Measurements from ENCODE around the gene STK39. TPM values are rescaled to one million over a fixed set of nuclear protein-coding genes. Genes with fewer than 3 reads are reported as not detected.

Gene STK39
- total RNA-seq, 1 donor from 2014 or later: 33.4 TPM

DNA sequence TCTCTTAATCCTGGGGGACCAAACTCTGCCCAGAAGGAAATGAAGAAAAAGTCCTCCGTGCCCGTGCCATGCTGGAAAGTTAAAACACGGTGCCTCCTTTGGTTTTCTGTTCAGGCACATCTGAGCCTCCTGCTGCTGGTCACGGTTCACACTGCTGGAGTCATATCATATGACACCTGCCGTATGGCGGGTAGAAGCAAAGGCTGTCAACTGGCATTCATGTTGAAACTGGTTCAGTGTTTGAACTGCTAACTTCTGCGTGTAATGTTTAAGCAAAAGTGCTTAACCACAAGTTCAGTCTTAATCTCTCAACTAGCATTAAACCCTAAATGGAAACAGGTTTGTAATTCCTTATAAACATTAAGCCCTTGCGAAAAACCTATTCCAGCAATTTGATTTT, 3.1 kb downstream of the STK39 start:
- intact Hi-C loops (cut with micrococcal nuclease): loop anchor here (1.0 to 10.0 kb wide), 7 partner anchors 33 to 1420 kb away; partner anchors contain the start of gene PPIG

DNA sequence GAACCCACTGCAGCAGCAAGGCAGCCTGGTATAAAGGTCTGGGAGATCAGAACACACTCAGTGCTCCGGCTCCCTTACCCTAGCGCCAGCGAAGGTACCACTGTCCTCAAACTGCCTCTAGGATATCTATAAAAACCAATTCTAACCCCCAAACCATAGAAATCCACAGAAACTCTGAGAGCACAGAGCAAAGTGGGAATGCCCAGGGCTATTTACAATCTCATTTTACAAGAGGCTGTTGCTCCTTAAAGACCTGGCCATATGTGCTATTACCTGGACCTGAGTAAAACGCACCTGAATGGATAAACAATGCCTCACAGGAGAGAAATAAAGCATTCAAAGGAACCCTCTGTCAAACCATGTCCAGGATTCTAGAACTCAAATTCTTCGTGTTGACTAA, 4.3 kb downstream of the STK39 start:
- intact Hi-C loops (cut with micrococcal nuclease): loop anchor here (10.0 kb wide), 4 partner anchors 862 to 1418 kb away; partner anchors contain the start of gene PPIG

- intact Hi-C loops (cut with micrococcal nuclease): loop anchor here (10.0 kb wide), 4 partner anchors 863 to 1417 kb away; partner anchors contain the start of gene PPIG
Observed at GRCh38 chr2:168241746-168242145, 5.6 kb downstream of the STK39 start.

DNA sequence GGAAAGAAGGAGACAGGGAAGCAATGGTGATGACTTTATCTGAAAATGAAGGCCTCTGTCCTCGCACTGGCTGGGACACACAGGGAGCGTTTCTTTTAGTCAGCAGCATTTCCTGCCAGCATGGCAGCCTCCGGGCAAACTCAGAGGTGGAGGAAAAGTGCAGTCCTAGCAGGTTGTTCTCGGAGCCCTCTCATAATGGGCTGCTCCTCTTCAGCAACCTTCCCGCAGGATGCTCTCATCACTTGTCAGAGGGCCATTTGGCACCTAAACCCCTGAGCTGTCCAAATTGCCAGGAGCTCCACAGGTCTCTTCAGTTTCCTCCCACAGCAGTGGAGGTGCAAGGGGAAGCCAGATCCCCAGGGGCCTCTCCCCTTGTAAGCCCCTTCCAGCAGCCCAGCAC, 6.2 kb downstream of the STK39 start:
- intact Hi-C loops (cut with micrococcal nuclease): loop anchor here (10.0 kb wide), 4 partner anchors 864 to 1416 kb away; partner anchors contain the start of gene PPIG

GRCh38 chr2:168239281-168239680, 8.1 kb downstream of the STK39 start:
- intact Hi-C loops (cut with micrococcal nuclease): no loop called here

- intact Hi-C loops (cut with micrococcal nuclease): no loop called here
Observed at GRCh38 chr2:168237741-168238140, 9.7 kb downstream of the STK39 start.

GRCh38 chr2:168234407-168235085, 12.8 kb downstream of the STK39 start:
- intact Hi-C loops (cut with micrococcal nuclease): no loop called here

DNA sequence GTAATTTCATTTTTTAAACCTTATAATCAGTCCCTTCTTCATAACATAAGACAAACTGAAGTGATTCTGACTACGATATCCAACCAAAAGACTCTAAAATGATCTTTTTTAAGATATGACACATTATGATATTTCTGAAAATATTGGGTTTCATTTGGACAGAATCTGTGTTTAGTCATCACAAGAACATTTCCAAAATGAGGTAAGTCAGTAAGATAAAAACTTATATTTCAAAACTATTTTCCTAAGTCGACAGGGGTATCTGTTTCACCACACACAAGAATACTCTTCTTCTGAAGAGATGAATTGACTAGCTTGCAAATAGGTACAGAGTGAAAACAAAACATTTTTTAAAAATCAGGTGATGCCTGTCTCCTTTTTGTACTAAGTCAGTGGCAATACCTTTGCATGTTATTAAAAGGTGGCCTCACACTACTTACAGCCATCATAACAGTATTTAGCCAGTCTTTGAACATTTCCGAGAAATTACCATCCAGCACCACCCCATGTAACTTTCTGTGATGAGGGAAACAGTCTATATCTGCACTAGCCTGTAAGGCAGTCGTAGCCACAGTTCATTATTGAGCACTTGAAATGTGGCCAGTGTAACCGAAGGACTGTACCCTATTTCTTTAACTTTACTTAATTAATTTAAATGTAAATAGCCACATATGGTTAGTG, 13.5 kb downstream of the STK39 start:
- intact Hi-C loops (cut with micrococcal nuclease): no loop called here

DNA sequence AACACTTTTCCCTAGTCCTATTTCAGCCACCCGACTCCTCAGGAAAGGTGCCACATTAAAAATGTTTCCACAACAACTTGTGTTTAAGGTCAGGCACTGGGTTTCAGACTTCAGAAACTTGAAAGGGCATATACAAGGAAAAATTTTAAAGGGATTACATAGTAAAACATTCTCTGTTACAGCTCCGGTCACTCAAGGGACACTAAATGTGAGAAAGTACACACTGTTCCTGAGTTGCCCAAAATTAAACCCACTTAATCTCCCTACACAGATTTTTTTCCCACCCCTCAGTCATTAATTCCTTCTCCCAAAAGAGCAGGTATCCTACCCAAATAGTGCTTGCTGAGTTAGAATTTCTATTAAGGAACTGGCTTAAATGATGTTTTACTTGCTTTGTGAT, 14.2 kb downstream of the STK39 start:
- intact Hi-C loops (cut with micrococcal nuclease): no loop called here

GRCh38 chr2:168231609-168232241, 15.7 kb downstream of the STK39 start:
- intact Hi-C loops (cut with micrococcal nuclease): loop anchor here (2.0 kb wide), 1 partner anchor 19 kb away; no protein-coding TSS in a partner anchor

DNA sequence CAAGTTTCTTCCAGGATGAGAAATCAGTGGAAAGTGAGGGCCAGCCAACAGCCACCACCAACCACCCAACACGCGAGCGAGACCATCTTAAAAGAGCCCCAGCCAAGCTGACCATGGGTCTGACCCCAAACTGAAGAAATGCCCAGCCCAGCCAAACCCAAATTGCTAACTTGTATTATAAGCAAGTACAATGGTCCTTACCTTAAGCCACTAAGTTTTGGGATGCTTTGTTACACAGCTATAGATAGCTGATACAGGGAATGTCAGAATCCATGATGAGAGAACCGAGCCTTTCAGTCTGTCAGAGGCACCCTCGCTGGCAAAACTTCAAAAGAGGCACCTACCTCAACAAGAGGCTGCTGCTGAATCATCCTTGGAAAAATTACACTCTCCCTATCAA, 17.0 kb downstream of the STK39 start:
- intact Hi-C loops (cut with micrococcal nuclease): loop anchor here (2.0 kb wide), 1 partner anchor 18 kb away; no protein-coding TSS in a partner anchor

- intact Hi-C loops (cut with micrococcal nuclease): no loop called here
Observed at GRCh38 chr2:168224346-168224745, 23.0 kb downstream of the STK39 start.

- intact Hi-C loops (cut with micrococcal nuclease): no loop called here
Observed at GRCh38 chr2:168222088-168222487, 25.3 kb downstream of the STK39 start.

GRCh38 chr2:168220965-168221819, 26.2 kb downstream of the STK39 start:
- intact Hi-C loops (cut with micrococcal nuclease): no loop called here

- intact Hi-C loops (cut with micrococcal nuclease): no loop called here
Observed at GRCh38 chr2:168217920-168218319, 29.5 kb downstream of the STK39 start.

DNA sequence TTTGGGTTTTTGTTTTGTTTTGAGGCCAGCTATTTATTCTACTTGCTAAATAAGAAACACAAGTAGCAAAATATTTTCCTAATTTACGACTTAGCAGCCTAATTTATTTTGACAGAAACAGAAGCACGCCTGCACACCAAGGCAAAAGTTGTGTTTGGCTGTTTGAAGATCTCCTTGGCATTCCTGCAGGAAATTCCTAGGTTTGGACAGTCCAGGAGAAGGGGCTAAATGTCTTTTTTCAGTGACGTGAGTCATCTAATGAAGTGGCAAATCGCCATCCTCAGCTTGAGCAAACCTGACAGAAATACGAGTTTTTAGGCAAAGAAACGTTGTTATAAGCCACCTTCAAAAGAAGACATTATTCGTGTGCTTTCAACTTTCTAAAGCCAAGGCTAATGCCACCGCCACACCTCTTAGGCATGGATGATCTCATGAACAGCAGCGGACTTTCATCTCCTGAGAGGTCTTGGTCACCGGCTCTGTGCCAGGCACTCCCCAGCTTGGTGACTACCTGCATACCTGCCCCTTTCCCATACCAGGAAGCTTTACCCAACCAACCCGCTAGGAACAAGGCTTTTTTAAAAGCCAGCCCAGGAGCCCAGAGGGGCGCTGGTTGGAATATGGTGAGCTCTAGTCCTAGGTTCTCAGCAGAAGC, 30.9 kb downstream of the STK39 start:
- intact Hi-C loops (cut with micrococcal nuclease): no loop called here

DNA sequence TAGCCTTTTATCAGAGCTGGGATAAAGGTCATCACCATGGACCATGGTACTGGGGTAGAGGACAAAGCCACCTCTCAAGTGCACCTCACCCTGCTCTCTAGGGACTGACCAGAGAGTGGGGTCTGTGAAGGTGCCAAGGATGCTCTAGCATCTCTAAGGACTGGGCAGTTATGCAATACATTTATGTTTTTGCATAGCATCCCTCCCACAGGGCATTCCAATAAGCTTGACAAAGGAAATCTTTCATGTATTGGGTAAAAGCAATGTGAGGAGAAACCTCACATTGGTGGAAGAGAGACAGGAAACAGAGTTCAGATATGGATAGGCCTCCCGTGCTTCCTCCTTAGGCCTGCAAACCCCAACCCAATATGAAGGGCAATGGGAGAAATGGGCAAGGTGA, 31.6 kb downstream of the STK39 start:
- intact Hi-C loops (cut with micrococcal nuclease): no loop called here

GRCh38 chr2:168212866-168213265, 34.5 kb downstream of the STK39 start:
- intact Hi-C loops (cut with micrococcal nuclease): loop anchor here (2.0 kb wide), 1 partner anchor 18 kb away; no protein-coding TSS in a partner anchor

- intact Hi-C loops (cut with micrococcal nuclease): loop anchor here (2.0 kb wide), 1 partner anchor 19 kb away; no protein-coding TSS in a partner anchor
Observed at GRCh38 chr2:168212167-168212566, 35.2 kb downstream of the STK39 start.

GRCh38 chr2:168211664-168212163, 35.7 kb downstream of the STK39 start:
- intact Hi-C loops (cut with micrococcal nuclease): loop anchor here (1.0 to 2.0 kb wide), 3 partner anchors 16 to 33 kb away; no protein-coding TSS in a partner anchor

All from T-helper 1 cell treated with Interleukin-12 subunit alpha and Interleukin-12 subunit beta and Interleukin-4 antibody, amounts not matched to agents 30 ng/mL and 1 ng/mL, for 36 hours (primary cell).